ENCODE measurements around the gene ADGRG3. TPM values are rescaled to one million over a fixed set of nuclear protein-coding genes. Genes with fewer than 3 reads are reported as not detected.
A peak's percentile ranks its signal among the peaks of the same experiment; 100 is the strongest.

The ADGRG3 gene
- total and polyA plus RNA-seq, 9 of the 15 experiments (the other 6 are each of a cell fraction or from before 2014, with no cell fraction given) = 0.09 to 0.52 (median 0.14) TPM; not detected in 3

DNA sequence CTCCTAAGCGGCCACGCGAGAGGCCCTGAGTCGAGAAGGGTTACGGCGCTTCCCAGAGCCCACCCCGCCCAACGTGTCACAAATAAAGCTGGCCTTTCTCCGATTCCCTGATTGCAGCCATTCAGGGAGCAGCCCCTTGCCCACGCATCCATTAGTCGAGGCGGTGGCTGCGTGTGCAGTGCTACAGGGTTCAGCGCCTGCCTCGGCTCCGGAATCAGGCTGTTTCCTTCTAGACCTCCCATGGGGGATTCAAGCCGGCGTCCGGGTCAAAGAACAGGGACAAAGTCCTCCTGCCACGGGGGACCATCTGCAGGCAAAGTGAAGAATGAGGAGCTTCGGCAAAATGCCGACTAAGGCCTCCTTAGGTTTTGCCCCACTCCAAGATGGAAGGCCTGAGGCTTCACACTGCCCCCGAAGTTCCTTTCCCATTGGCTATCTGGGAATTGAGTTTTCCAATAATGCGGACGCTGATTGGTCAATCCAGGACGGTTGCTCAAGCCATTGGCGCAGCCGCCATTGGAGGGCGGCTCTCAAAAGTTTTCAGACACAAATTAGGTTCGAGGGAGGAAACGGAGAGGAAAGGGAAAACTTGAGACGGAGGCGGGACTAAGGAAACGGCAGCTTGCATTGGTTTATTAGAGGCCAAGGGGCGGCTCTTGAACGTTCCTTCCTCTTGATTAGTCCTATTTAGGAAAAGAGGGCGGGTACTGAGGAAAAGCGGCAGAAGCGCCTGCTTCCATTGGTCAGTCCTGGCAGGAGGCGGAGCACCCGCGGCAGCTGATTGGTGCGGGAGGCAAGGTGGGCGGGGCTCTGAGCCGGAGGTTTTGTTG is 67.0 kb downstream of the ADGRG3 start (continued):
- TF ChIP-seq, protein P1, sequence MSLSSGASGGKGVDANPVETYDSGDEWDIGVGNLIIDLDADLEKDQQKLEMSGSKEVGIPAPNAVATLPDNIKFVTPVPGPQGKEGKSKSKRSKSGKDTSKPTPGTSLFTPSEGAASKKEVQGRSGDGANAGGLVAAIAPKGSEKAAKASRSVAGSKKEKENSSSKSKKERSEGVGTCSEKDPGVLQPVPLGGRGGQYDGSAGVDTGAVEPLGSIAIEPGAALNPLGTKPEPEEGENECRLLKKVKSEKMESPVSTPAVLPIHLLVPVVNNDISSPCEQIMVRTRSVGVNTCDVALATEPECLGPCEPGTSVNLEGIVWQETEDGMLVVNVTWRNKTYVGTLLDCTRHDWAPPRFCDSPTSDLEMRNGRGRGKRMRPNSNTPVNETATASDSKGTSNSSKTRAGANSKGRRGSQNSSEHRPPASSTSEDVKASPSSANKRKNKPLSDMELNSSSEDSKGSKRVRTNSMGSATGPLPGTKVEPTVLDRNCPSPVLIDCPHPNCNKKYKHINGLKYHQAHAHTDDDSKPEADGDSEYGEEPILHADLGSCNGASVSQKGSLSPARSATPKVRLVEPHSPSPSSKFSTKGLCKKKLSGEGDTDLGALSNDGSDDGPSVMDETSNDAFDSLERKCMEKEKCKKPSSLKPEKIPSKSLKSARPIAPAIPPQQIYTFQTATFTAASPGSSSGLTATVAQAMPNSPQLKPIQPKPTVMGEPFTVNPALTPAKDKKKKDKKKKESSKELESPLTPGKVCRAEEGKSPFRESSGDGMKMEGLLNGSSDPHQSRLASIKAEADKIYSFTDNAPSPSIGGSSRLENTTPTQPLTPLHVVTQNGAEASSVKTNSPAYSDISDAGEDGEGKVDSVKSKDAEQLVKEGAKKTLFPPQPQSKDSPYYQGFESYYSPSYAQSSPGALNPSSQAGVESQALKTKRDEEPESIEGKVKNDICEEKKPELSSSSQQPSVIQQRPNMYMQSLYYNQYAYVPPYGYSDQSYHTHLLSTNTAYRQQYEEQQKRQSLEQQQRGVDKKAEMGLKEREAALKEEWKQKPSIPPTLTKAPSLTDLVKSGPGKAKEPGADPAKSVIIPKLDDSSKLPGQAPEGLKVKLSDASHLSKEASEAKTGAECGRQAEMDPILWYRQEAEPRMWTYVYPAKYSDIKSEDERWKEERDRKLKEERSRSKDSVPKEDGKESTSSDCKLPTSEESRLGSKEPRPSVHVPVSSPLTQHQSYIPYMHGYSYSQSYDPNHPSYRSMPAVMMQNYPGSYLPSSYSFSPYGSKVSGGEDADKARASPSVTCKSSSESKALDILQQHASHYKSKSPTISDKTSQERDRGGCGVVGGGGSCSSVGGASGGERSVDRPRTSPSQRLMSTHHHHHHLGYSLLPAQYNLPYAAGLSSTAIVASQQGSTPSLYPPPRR (CRISPR knock-in tag; IDR thresholded peaks at IDR 0.05; ENCODE audit: borderline replicate concordance) = no peak
- TF ChIP-seq ASH1L (IDR thresholded peaks at IDR 0.05; ENCODE audit: borderline replicate concordance, low read depth, partially characterized antibody) (peak; percentile 100), POLR2G (IDR thresholded peaks at IDR 0.05; ENCODE audit: low read depth, low read length) (peak; percentile 74), ATF7 (IDR thresholded peaks at IDR 0.05) (peak; percentile 68), HDAC6 (IDR thresholded peaks at IDR 0.05; ENCODE audit: low read depth, low read length) (no peak), OTX1 (CRISPR knock-in tag; IDR thresholded peaks at IDR 0.05) (no peak), LEF1 (IDR thresholded peaks at IDR 0.05) (peak; percentile 60; the same call in 1 of the 2 replicates), HSF4 (CRISPR knock-in tag; IDR thresholded peaks at IDR 0.05; ENCODE audit: borderline replicate concordance) (no peak), ZZZ3 (IDR thresholded peaks at IDR 0.05) (no peak), CBFB (CRISPR knock-in tag; IDR thresholded peaks at IDR 0.05) (0 out of 2 replicates have a peak, but pooled peaks have one; percentile 69), ZBTB17 (CRISPR knock-in tag; IDR thresholded peaks at IDR 0.05) (no peak), PYGO2 (tag; IDR thresholded peaks at IDR 0.05) (no peak), JUNB (CRISPR knock-in tag; conservative IDR thresholded peaks at IDR 0.05) (no peak), MYC (IDR thresholded peaks at IDR 0.05; ENCODE audit: low read depth, low read length) (peak; percentile 24; the same call in 1 of the 2 replicates), MYC (CRISPR knock-in tag; IDR thresholded peaks at IDR 0.05; ENCODE audit: borderline replicate concordance, low read depth) (peak; percentile 81; the same call in 1 of the 2 replicates), ZNF224 (CRISPR knock-in tag; IDR thresholded peaks at IDR 0.05) (no peak), ZNF354B (CRISPR knock-in tag; IDR thresholded peaks at IDR 0.05) (no peak), FOXJ2 (tag; IDR thresholded peaks at IDR 0.05) (peak; percentile 74; the same call in 1 of the 2 replicates), ZNF551 (CRISPR knock-in tag; IDR thresholded peaks at IDR 0.05) (no peak)
- TF ChIP-seq, protein P2, sequence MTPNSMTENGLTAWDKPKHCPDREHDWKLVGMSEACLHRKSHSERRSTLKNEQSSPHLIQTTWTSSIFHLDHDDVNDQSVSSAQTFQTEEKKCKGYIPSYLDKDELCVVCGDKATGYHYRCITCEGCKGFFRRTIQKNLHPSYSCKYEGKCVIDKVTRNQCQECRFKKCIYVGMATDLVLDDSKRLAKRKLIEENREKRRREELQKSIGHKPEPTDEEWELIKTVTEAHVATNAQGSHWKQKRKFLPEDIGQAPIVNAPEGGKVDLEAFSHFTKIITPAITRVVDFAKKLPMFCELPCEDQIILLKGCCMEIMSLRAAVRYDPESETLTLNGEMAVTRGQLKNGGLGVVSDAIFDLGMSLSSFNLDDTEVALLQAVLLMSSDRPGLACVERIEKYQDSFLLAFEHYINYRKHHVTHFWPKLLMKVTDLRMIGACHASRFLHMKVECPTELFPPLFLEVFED (CRISPR knock-in tag; conservative IDR thresholded peaks at IDR 0.05) = no peak
- TF ChIP-seq, protein P3, sequence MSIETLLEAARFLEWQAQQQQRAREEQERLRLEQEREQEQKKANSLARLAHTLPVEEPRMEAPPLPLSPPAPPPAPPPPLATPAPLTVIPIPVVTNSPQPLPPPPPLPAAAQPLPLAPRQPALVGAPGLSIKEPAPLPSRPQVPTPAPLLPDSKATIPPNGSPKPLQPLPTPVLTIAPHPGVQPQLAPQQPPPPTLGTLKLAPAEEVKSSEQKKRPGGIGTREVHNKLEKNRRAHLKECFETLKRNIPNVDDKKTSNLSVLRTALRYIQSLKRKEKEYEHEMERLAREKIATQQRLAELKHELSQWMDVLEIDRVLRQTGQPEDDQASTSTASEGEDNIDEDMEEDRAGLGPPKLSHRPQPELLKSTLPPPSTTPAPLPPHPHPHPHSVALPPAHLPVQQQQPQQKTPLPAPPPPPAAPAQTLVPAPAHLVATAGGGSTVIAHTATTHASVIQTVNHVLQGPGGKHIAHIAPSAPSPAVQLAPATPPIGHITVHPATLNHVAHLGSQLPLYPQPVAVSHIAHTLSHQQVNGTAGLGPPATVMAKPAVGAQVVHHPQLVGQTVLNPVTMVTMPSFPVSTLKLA (conservative IDR thresholded peaks at IDR 0.05) = peak; percentile 21 to 50; a peak in 2 of 4 replicates
